GM21717 (cell line): Measurements from ENCODE around the gene IFITM2.
"Not testable (repeated sequence)": the region's sequence is repeated elsewhere in the genome, so short reads cannot be mapped to it uniquely, and the experiment has no call there.

ENCODE experiments used
- ATAC-seq: cut with Tn5 transposase; IDR thresholded peaks from one replicate; pipeline ENCODE4 v1.9.1; 2021; ENCODE audit warnings: mild to moderate bottlenecking, moderate library complexity; ENCODE audit not compliant: unreplicated experiment

IFITM2 gene

DNA sequence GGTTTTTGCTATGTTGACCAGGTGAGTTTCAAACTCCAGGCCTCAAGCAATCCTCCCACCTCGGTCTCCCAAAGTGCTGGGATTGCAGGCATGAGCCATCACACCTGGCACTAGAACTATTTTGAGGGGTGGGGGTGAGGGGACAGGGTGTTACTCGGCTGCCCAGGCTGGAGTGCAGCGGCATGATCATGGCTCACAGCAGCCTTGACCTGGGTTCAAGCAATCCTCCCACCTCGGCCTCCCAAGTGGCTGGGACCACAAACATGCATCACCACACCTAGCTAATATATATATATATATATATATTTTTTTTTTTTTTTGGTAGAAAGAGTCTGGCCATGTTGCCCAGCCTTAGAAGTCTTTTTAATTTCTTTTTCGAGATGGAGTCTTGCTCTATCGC is 30.1 kb downstream of the IFITM2 start:
- no peak for ATAC-seq

DNA sequence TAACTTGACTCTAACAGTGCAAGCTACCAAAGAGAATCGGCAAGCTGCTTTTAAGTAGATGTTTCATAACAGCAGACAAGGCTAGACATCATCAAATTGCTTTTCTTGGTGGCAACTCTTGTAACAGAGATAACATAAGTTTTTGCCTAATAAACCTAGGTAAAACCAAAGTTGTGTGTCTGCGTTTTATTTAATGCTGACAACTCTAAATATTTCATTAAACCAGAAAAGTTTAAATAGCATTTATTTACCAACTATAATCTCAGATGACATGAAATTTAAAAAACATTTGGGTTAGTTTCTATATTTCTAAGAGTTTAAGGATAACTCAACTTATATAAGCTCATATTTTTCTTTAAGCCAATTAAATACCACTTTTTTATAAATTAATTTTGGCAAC is 32.3 kb downstream of the IFITM2 start:
- no peak for ATAC-seq

DNA sequence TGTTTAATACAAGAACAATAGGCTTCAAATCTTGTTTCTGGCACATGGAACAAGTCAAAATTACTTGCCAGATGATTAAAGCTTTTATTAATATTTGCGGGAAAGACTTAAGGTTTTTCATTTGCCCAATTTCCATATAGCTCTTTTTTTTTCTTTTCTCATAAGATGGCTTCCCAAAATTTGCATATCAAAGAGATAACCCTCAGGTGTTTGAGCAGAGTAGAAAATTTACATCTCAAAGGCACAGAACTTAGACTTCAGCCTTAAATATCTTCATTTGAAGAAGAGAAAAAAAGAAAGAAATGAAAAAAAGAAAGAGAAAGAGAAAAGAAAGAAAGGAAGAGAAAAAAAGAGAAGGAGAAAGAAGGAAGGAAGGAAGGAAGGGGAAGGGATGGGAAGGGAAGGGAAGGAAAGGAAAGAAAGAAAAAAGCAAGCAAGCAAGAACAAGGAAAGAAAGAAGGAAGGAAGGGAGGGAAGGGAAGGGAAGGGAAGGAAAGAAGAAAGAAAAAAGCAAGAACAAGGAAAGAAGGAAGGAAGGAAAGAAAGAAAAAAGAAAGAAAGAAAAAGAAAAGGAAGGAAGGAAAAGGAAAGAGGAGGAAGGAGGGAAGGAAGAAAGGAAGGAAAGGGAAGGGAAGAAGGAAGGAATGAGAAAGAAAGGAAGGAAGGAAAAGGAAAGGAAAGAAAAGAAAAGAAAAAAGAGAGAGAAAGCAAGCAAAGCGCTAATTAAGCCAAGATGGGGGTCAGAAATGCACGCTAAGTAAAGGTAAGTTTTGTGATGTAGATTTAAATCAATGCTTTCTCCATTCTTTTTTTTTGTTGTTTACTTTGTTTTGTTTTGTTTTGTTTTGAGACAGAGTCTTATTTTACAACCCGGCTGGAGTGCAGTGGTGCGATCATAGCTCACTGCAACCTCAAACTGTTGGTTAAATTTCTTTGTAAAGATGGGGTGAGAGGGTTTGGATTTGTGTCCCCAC is 33.2 kb downstream of the IFITM2 start:
- no peak for ATAC-seq

DNA sequence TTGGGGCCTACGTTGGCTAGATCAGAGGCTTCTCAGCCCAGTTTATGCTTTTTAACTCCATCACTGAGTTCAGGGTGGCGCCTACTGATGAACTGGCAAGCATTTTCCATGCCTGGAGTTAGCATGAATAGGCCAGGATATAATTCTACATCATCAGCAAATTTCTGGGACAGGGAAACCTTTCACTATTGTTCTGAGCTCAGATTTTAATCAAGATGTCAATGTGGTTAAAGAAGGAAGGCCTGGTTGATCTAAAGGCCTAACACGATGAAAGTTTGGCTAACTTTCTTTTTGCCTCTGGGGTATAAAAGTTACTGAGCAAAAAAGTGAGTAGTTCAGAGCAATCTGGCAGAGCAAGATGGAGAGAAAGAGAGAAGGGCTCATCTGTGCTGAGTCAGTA is 34.7 kb downstream of the IFITM2 start:
- ATAC-seq = no peak

DNA sequence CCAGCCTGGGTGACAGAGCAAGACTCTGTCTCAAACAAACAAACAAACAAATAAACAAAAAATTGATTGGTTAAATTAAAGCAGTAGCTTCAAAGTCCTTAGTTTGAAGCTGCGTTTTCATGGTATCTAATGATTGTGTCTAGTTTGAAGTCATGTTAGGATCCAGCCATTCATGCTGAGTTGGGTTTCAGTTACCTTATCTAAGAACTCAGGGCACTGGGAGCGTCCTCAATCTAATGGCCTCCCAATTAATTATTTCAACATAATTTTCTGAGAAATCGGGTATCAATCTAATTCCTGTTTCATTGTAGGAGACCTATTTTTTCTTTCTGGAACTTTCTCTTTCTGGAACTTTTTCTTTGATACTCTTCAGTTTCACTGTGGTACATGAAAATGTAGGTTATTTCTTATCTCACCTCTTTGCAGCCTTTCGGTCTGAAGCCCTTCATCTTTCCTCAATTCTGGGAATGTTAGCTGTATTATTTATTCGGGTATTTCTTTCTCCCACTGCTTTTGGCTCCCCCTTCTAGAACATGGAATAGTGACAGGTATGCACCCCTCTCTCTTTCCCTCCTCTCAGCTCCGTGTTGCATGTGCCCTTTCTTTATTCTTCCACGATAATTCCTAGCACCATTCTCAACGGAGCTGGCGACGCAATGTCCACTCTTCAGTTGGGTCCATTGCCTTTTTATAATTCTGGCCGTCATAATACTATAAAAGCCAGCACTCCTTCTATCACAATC is 37.4 kb downstream of the IFITM2 start:
- no peak for ATAC-seq

DNA sequence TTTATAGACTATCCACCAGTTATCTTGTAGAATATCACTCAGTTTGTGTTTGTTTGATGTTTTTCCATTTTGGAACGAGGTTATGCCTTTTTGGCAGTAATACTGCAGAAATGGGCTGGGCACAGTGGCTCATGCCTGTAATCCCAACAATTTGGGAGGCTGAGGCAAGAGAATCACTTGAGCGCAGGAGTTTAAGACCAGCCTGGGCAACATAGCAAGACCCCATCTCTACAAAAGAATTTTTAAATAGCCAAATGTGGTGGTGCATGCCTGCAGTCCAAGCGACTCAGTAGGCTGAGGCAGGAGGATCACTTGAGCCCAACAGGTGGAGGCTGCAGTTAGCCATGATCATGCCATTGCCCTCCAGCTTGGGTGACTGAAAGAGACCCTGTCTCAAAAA is 38.9 kb downstream of the IFITM2 start:
- ATAC-seq = no peak

DNA sequence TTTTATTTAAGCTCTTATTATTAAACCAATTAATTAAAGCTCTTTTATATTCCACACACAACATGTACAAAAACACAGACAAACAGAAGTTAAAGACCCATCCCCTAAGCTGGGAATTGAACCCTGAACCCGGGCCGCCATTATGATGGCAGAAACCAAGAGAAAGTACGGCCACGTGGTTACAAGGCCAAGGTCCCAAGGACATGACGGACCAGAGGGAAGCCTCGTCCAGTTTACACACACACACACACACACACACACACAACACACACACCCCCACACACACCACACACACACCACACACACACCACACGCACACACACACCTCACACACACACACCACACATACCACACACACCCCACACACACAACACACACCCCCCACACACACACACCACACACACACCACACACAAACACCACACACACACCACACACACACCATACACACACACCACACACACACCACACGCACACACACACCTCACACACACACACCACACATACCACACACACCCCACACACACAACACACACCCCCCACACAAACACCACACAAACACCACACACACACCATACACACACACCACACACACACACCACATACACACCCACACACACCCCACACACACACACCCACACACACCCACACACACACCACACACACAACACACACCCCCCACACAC is 41.8 kb downstream of the IFITM2 start:
- not testable (repeated sequence) for ATAC-seq

DNA sequence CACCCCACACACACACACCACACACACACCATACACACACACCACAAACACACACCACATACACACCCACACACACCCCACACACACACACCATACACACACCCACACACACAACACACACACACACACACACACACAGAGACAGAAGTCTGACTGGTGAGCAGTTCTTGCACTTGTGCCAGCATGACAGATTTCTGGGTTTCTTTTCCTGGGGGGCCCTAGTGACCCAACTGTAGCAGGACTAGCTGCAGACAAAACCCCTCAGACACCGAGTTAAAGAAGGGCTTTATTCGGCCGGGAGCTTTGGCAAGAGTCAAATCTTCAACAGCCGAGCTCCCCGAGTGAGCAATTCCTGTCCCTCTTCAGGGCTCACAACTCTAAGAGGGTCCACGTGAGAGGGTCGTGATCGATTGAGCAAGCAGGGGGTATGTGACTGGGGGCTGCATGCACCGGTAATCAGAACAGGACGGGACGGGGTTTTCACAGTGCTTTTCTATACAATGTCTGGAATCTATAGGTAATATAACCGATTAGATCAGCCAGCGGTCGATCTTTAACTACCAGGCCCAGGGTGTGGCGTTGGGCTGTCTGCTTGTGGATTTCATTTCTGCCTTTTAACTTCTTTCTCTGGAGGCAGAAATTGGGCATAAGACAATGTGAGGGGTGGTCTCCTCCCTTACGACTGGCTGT is 42.6 kb downstream of the IFITM2 start:
- not testable (repeated sequence) for ATAC-seq

DNA sequence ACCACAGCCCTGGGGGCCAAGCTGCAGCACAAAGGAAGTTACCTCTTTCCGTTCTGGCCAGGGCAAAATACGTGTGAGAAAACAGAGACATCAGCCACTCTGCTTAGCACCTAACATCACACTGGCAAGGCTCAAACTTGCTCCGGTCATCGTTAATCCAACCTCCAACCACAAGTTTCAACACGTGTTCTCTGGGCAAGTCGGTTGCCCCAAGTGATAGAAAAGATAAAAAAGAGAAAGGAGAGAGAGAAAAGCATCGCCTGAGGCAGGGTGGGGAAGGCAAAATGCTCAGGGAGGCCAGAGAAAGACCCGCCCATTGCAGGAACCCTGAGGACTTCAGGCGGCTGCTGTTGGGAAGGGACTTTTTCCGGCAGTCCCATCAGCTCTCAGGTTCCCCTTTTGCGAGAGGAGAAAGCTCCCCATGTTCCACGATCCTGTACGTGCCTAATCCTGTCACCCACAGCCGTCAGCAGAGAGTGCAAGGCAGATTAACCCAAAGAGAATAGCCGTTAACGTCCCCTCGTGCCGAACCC is 43.2 kb downstream of the IFITM2 start:
- ATAC-seq = no peak

DNA sequence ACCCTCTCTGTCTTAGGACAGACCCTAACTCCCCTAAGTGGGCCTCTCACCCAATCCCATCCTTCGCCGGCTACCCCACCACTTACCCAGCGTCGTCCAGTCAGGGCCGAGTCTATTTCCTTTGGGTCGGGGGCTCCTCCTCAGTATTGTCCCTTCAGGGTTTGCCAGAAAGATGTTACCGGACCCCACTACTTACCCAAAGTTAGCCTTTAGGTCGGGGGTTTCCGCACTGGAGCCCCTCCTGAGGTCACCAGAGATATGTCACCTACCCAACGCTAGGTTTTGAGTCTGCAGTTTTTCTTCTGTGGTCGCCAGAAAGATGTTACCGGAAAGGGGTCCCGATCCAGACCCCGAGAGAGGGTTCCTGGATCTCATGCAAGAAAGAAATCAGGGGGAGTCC is 43.8 kb downstream of the IFITM2 start:
- ATAC-seq = no peak

DNA sequence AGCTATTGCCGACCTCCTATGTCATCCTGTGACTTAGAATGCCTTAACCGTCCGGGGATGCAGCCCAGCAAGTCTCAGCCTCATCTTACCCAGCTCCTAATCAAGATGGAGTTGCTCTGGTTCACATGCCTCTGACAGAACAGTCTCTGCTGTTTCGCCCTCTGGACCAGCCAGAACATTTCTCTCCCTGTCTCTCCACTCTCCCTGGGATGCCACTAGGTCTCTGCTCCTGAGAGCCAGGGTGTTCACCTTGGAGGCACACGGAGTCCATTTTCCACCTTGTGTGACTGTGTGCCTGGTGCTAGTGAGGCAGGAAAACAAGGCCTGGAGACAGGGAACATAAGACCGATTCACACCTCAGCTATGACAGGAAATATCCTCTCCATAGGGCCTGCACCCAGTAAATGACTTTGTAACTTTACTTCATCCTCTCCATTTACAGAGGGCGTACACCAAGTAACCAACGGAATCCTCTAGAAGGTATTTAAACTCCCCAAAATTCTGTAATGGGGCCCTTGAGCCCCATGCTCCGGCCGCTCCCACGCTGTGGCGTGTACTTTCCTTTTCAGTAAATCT is 44.9 kb downstream of the IFITM2 start:
- no peak for ATAC-seq

DNA sequence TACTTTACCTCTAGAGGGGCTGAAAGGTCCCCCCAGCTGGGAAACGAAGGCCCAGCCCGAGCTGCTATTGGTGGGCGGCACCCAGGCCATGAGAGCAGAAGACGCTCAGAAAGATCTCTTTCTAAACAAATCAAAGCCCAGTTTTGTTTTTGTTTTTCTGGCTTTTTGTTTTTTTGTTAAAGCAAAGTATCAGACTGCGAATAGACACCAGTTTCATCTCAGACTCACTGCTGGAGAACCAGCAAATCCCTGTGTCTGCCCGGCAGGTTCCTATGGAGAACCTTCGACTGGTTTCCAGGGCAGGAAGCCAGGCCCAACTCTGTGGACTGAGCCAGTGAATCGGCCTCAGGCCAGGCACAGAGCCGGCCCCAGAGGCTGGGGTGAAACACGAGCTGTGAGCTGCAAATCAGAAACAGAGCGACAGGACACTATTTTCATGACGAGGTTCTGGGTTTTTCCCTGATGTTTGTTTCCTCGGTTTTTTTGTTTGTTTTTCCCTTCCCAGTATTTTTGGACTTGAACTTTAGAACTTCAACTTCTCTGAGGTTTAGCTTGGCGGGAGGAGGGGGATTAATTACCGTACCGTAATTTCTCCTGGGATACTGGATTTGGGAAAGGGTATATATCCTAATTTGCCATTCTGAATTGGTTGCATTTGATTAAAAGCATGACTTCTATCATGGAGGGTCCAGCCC is 45.7 kb downstream of the IFITM2 start:
- ATAC-seq = no peak

DNA sequence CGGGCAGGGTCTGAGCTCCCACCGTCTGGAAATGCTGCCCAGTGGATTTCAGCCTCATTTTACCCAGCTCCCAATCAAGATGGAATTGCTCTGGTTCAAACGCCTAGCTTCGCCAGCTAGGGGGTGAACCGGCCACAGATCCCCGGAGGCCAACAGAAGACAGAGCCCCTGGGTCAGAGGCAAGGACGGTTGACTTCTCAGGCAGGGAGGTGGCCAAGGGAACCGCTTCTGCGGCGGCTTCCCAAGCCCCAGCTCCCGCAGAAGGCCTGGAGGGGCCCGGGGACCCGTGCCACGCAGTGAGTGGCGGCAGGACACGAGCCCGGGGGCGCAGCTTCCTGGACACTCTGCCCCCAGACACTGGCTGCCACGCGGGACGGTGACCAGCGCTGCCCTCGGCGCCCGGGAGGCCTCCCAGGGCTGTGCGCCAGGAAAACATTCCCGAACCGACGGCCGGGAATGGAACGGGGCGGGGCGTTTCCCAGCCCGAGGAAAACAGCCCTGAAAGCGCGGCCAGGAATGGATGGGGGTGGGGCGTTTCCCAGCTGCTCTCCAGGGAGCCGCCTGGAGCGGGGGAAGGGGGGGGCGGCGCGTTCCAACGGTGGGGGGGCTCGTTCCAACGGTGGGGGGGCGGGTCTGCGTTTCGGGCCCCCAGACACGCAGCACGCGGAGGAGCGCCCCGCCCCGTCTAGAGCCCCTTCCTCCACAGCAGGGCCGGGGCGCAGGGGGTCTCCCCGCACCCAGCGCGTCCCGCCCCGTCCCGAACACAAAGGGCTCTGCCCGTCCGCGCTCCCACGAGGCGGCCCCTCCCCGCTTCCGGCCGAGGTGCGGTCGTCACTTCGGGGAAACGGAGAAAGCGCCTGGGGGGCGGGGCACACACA is 48.2 kb downstream of the IFITM2 start:
- peak; percentile 58 for ATAC-seq

DNA sequence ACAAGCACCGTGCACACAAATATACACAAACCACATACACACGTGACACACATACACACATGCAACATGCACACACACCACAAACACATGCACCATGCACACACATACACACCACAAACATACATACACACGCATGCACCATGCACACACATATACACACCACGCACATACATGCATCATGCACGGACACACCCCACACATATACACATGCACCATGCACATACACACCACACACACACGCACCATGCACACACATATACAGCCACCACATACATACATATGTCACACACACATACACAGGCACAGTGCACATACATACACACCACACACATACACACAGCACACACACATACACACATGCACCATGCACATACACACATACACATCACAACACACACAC is 49.0 kb downstream of the IFITM2 start:
- no peak for ATAC-seq

DNA sequence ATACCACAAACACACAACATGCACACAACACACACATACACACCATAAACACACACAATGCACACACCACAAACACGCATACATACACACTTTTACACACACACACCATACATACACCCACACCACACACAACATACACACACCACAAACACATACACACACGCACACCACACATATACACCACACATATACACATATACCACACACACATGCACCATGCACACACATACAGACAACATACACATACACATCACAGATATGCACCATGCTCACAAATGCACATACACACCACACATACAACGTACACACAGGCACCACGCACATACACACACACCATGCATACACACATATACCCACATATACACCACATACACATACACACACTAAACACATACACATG is 50.0 kb downstream of the IFITM2 start:
- ATAC-seq = no peak

DNA sequence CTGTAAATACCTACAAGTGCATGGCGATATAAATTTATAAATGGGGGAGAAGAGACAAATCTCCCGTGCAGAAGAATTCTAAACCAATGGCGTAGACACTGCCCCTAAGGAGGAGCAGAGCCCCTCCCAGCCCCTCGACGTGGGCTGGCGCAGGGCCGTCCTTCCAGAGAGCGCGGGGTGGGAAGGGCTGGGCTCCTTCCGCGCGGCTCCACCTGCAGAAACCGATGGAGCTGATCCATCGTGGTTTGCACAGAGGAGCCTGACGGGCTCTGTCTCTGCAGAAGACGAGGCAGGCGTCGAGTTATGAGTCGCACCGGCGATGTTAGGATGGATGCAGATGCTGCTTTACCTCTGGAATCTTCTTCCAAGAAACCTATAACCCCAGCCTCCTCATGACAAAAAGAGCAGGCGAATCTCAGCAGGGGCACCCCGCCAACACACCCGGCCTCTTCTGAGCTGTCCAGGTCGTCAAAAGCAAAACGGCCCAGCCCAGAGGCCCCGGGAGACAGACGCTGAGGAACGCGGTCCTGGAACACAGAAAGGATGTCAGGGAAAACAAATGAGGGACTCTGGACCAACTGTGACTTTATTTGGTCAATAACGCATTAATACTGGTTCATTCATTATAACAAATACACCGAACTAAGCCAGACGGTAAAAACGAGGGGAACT is 50.6 kb downstream of the IFITM2 start:
- no peak for ATAC-seq
